HG03060 (cell line): ENCODE results near the gene F10.

Experiments
- ATAC-seq: cut with Tn5 transposase; IDR thresholded peaks from one replicate; pipeline ENCODE4 v1.9.1; 2021; ENCODE audit warnings: low read depth, moderate number of reproducible peaks; ENCODE audit not compliant: unreplicated experiment

The F10 gene

DNA sequence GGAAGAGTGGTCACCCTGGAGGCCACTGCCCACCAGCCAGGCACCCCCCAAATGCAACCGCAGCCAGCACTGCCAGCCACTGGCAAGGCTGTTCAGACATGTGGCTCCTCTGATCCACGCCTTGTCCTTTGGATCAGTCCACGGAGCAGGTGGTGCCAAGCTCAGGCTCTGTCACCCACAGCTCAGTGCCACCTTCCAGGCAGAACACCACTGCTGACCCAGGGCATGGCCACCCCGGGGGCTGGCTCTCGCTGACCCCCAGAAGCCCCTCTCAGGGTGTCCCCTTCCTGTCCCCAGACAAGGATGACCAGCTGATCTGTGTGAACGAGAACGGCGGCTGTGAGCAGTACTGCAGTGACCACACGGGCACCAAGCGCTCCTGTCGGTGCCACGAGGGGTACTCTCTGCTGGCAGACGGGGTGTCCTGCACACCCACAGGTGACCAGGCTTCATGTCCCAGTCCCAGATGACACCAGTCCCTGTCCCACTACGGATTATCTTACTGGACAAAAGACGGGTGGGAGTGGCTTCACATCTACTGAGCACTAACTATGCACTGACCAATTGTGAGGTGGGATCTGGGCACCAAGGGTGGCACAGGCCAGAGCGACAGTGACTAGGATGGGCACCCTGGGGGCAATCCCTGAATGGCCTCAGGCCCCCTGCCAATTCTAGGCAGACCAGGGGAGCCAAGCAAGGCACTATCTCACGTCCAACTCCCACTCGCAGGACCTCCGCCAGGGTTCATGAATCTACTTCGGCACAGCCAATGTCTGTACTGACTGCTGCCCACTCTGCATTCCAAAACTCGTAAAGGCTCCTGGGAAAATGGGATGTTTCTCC, 7.0 kb upstream of the F10 start:
- ATAC-seq: no peak

DNA sequence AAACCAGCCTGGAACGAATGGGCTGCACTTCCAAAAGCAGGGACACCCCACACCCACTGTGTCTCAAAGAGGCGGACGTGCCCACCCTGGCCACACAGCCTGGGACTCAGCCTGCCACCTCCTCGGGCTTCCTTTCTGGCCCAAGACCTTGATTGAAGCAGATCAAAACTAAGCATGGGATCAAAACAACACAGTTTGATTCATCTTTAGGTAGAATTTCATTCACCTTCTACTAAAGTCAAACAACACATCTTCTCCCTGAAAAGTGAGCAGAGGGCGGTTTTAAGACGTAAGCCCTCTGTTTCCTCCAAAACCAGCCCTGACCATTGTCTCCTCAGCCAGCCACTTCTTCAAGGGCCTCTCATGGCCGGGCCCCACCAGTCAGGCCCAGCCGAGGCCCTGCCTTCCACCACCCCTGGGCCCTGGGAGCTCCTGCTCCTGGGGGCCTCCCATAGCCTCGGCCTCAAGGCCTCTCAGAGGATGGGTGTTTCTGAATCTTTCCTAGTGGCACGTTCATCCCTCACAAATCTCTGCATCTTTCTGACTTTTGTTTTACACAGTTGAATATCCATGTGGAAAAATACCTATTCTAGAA, 6.3 kb upstream of the F10 start:
- ATAC-seq: no peak

DNA sequence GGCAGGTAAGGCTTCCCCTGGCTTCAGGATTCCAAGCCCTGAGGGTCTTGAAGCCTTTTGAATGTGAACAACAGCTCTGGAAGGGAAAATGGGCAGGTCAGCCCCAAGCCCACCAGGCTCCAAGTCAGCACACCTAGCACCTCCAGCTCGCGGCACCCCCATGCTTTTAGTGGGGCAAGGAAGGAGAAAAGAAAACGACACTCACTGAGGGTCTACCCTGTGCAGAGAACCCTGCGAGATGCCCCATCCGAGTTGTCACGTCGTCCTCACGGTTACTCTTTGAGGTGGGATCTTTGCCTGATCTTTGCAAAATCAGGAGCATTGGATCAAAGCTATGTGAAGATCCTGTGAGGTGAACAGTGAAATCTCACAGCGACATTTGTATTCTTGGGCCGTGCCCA, 5.7 kb upstream of the F10 start:
- ATAC-seq: no peak

DNA sequence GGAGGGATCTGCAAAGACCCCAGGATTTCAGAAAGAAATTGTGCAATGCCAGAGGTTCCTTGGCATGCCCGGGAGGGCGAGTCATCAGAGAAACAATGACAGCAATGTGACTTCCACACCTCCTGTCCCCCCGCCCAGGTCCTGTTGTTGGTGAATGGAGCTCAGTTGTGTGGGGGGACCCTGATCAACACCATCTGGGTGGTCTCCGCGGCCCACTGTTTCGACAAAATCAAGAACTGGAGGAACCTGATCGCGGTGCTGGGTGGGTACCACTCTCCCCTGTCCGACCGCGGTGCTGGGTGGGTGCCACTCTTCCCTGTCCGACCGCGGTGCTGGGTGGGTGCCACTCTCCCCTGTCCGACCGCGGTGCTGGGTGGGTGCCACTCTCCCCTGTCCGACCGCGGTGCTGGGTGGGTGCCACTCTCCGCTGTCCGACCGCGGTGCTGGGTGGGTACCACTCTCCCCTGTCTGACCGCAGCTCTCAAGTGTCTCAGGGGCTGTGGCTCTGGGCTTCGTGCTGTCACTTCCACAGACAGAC, 5.2 kb upstream of the F10 start:
- ATAC-seq: no peak

DNA sequence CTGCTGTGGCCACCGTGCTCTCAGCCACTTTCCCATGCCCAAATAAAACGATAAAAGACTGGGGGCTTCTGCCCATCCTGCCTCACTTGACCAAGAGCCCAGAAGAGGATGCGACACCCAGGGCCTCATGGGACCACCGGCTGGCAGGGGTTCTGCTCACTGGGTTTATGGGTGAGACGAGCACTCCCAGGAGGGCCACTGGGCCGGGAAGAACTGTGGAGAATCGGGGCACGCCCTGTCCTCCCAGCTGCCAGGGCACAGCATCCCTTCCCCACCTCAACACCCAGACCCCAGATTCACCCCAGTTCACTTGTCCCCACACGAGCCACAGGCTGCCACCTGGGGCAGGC, 4.7 kb upstream of the F10 start:
- no peak for ATAC-seq

DNA sequence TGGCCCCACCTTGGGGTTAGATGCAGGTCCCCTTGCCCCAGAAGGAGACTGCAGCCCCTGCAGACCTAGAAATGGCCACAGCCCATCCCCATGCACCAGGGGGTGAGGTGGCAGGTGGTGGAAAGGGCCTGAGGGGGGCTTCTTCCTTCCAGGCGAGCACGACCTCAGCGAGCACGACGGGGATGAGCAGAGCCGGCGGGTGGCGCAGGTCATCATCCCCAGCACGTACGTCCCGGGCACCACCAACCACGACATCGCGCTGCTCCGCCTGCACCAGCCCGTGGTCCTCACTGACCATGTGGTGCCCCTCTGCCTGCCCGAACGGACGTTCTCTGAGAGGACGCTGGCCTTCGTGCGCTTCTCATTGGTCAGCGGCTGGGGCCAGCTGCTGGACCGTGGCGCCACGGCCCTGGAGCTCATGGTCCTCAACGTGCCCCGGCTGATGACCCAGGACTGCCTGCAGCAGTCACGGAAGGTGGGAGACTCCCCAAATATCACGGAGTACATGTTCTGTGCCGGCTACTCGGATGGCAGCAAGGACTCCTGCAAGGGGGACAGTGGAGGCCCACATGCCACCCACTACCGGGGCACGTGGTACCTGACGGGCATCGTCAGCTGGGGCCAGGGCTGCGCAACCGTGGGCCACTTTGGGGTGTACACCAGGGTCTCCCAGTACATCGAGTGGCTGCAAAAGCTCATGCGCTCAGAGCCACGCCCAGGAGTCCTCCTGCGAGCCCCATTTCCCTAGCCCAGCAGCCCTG, 4.2 kb upstream of the F10 start:
- ATAC-seq: no peak

DNA sequence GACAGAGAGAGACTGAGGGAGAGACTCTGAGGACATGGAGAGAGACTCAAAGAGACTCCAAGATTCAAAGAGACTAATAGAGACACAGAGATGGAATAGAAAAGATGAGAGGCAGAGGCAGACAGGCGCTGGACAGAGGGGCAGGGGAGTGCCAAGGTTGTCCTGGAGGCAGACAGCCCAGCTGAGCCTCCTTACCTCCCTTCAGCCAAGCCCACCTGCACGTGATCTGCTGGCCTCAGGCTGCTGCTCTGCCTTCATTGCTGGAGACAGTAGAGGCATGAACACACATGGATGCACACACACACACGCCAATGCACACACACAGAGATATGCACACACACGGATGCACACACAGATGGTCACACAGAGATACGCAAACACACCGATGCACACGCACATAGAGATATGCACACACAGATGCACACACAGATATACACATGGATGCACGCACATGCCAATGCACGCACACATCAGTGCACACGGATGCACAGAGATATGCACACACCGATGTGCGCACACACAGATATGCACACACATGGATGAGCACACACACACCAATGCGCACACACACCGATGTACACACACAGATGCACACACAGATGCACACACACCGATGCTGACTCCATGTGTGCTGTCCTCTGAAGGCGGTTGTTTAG, 3.3 kb upstream of the F10 start:
- no peak for ATAC-seq

DNA sequence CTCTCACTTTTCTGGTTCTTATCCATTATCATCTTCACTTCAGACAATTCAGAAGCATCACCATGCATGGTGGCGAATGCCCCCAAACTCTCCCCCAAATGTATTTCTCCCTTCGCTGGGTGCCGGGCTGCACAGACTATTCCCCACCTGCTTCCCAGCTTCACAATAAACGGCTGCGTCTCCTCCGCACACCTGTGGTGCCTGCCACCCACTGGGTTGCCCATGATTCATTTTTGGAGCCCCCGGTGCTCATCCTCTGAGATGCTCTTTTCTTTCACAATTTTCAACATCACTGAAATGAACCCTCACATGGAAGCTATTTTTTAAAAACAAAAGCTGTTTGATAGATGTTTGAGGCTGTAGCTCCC, 2.8 kb upstream of the F10 start:
- ATAC-seq: no peak

DNA sequence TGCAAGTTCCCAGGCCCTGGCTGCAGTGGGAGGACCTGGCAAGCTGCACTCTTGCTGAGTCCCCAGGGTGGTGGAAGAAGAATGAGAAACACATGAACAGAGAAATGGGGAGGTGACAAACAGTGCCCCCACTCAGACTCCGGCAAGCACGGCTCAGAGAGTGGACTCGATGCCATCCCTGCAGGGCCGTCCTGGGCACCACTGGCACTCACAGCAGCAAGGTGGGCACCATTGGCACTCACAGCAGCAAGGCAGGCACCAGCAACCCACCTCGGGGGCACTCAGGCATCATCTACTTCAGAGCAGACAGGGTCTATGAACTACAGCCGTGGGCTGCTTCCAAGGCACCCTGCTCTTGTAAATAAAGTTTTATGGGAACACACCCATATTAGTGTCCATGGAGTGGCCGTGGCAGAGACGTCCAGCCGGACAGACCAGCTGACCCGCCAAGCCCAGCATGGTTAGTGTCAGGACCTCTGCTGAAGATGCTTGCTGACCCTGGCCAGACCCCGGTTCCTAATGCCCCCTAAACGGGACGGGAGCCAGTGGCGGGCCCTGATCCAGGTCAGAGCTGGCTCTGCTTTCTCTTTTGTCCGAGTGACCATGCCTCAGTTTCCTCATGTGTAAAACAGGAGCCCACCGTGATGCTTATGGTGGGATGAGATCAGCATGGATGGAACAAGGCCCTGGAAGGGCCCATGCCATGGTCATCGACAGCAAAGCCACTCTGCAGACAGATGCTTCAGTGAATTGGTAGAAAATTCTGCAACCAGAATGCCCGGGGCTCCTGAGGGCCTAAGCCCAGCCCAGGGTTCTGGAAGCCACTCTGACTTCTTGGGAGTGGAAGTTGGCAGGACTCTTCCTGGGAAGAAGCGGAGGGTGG, 2.1 kb upstream of the F10 start:
- ATAC-seq: no peak

DNA sequence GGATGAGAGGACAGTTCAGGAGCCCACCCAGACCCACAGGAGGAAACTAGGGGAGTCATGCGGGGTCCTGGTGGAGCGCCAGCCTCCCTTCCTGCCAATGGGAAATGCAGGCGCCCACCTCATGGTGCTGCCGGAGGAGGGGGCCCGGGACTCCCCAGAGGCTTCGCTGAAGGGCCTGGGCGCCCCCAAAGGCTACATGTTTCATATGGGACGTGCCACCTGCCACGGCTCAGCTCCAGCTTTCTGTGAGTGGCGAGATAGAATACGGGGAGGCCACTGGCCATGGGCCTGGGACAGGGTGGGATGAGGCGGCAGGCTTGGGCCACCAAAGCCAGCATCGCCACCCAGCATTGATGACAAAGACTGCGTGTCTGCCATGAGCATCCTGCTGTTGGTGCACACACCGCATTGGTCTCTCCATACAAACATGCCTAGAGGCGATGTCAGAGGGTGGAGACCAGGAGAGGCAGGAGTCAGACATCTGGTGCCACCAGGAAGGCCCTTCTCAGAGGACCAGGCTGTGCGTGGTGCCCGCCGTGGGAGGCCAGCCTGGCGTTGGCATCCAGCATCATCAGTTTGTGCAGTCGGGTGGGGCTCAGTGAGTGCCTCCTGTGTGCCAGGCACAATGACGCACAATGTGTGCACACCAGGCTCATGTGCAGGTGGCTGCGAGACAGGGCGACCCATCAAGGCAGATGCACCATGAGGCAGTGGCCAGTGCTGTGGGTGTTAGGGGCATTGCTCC, 1.2 kb upstream of the F10 start:
- no peak for ATAC-seq

DNA sequence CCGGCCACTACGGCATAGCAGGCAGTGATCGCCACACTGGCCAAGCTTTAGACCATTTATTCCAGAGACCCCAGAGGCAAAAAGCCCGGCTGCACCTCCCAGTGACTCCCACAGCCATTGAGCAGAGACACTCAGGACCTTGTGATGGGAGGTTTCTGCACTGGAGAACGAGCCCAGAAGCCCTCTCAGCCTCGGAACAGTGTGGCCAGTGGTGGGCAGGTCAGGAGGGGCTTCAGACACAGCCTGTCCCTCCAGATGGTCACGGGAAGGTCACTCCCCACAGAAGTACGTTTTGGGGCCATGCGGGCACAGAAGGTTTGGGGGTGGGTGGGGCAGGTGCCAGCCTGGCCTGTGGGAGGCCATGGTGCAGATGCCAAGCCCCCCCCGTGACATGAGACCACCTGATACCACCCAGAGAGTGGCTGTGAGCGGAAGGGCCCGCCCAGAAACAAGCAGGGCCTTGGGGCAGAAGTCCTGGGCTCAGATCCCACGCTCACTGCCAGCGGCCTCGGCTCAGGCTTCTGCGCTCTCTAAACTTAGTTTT, 599 bp upstream of the F10 start:
- no peak for ATAC-seq

DNA sequence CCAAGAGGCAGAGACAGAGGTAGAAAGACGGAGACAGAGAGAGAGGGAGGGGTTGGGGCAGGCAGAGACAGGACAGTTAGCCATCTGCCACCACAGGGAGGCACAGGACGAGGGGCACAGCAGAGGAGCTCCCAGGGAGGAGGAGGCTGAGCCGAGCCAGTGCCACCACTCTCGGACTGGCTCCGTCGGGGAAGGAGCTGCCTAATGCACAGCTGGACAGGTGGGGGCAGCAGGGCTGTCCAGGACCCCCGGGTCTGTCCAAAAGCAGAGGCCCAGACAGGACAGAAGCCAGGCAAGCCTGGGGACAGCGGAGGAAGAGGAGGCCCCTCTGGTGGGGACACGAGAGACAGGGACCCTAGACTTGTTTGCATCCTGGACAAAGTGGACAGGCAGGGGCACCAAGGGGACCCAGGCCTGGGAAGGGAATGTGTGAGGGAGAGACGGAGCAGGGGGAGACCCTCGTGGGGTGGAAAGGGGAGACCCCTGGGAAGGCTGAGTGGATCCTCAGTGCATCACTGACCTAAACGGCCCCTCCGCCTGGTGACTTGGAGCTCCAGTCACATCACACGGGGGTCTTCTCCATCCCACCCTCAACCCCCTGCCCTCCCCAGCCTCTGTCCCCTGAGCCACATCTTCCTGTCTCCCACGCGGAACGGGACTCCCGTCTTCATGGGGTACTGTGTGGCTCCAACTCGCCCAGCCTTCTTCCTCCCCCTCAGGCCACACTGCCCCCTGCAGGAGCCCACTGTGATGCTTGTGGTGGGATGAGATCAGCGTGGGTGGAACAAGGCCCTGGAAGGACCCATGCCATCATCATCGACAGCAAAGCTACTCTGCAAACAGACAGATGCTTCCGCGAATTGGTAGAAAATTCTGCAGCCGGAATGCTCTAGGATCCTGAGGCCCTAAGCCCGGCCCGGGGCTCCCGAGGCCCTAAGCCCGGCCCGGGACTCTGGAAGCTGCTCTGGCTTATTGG, 915 bp downstream of the F10 start:
- ATAC-seq: no peak

DNA sequence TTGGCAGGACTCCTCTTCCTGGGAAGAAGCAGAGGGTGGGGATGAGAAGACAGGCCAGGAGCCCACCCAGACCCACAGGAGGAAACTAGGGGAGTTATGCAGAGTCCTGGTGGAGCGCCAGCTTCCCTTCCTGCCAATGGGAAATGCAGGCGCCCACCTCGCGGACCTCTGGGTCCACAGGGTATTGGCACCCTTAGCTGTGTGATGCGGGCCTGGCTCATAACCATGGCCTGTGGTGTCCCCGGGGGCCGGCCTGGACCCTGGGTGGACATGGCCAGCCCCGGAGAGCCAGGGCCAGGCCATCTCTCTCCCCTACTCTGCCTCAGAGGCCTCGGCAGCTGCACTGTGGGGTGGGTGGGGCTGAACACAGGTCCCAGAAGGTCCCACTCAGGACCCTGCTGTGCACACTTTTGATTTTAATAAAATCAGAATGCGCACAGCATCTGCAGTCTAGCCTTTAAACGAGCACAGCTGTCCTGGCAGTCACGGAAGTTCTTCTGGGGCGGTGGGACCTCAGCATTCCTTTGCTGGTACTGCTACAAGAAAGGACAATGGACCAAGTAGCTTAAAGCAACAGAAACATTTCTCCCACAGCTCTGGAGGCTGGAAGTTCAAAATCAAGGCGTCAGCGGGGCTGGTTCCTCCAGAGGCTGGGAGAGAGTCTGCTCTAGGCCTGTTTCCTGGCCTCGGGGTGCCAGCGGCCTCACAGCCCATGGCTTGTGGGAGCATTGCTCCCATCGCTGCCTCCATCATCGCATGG, 1.8 kb downstream of the F10 start:
- ATAC-seq: no peak

DNA sequence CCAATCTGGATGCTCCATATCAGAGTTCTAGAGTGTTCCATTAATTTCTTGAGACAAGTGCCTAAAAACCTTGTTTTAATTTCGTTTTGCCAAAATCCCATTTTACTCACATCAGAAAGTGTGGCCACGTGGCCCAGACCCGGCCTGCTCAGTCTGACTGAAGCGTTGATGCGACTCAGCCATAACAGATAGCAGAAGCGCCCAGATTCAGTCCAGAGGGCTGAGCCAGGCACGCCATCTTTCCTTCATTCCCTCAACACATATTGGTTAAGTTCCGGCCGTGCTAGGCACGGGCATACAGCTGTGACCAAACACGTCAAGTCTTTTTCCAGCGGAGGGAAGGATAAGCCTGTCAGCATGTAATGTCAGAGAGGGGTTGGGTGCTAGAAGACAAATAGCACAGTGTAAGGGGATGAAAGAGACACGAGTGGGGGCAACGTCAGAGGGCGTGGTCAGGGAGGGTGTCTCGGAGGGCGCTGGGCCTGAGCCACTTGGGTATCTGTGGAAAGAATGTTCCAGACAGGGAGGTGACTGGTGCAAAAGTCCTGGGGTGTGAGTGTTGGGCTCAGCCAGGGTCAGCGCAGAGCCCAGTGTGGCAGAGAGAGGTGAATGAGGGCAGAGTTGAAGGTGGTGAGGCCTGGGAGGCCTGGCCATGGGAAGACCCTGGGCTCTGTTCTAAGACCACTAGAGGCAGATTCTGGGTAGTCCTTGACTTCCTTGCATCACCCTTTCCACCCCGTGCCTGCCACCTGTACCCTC, 3.1 kb downstream of the F10 start:
- ATAC-seq: no peak

DNA sequence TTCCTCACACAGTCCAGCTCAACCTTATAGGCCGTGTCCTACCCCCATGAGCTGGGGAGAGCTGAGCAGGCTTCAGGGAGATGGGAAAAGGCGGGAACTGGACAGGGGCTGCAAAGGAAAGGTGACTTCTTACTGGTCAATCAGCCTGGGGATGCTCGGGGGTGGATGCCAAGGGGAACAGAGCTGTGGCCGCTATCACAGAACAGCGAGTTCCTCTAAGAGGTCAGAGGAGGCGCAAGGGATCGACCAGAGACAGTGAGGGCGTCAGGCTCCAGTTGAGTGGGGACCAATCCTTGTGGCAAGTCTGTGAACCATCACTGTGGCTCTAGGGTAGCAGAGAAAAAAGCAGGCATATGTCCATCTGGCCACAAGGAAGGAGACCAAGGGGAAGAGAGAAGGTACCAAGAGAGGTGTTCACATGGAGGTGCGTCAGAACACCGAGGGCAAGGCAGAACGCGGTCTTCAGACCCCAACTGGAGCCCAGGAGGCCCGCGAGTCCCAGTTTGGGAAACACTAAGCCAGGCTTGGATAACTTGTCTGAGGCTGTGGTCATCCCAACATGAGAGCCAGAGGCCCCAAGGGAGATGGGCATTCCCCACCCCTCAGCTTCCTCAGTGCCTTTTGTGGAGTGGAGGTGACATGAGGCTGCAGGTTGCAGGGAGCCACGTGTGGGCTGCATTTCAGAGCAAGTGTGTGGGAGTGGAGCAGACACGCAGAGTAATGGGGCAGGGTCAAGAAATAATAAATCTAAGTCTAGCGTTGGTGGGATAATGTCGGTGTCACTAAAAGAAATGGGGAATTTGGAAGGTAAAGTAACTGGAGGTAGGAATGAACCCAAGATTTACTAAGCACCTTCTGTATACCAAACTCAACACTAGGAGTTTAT, 3.9 kb downstream of the F10 start:
- no peak for ATAC-seq

DNA sequence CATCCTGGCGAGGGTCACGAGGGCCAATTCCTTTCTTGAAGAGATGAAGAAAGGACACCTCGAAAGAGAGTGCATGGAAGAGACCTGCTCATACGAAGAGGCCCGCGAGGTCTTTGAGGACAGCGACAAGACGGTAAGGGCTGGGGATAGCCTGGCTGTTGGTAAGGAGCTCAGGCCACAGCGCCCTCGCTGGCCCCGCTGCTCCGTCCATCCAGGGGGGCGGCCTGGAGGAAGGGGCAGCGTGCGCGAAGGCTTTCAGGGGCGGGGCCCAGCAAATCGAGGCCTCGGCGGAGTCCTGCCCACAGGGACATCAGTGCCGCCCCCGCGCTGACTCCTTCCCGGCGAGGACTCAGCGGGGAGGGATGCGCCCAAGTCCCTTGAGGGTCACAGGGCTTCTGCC, 6.9 kb downstream of the F10 start:
- ATAC-seq: no peak
